HG03442 (cell line): ENCODE measurements around the gene MBL2.

Source experiments
- ATAC-seq: cut with Tn5 transposase; IDR thresholded peaks from one replicate; pipeline ENCODE4 v1.9.1; 2021; ENCODE audit warnings: mild to moderate bottlenecking, moderate library complexity; ENCODE audit not compliant: unreplicated experiment

The MBL2 gene

DNA sequence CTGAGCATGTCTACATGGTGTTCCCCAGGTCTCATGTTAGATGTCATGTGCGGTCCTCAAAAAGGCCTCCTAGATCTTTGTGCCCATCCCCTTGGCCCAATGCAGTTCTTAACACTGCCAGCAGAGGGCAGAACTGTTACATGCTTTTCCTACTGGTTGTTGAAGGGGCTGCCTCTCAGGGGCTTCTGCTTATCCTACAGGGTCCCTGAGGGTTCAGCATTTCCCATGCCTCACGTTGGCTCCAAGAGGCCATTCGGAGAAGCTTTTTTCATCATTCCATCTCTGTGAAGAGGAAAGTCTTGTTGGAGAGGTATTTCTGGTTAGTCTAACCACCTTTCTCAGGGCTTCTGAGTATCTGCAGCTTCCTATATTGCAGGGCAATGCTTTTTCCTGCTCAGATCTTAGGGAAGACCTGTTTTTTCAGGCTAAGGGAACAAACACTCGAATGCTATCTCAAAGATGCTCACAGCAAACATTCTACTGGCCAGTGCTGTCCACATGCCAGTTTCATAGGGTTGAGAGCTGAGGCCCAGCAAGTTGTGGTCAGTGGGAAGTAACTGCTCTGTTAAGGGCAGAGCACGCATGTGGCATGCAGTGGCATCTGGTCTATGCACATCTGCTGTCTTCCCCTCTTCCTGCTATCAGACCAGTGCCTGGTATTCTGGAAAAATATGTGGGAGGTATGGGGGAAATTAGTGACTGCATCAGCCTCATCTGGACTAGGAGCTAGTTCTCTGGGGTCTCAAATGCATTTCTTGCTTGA lies 31.5 kb downstream of the MBL2 start:
- peak; percentile 72 for ATAC-seq

GRCh38 chr10:52740155-52740549 lies 32.4 kb downstream of the MBL2 start:
- no peak for ATAC-seq

DNA sequence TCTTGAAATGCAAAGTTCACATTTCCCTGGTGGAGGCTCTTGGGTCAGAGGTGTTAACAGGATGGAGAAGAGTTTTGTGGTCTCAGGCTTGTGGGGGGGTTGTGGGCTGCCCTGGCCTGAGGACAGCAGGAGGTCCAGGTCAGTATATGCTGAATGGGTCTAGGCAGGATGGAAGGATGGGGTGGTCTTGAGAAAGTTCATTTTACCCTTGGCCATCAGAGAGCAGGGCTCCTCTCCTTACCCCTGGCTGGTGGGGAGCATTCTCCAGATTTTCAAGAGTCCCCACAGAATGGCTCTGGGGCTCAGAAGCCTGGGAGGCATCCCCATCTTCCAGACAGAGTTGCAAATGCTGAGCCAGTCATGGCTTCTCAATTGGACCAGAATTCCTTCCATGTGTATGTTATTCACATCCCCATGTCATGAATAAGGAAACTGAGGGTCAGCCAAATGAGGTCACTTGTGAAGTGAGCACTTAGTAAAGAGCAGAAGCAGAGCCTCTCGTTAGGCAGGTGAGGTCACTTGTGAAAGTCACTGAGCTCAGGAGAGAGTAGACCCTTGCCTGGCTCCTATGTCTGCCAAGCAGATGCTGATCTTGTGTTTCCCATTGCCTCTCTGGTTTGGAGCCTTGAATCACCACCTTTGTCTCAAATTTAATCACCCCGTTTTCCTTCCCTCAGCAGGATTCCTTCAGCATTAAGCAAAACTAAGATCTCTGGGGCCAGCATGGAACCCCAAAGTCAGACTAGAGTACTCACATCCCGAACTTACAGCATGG lies 33.0 kb downstream of the MBL2 start:
- ATAC-seq = no peak

GRCh38 chr10:52738951-52739350 lies 33.6 kb downstream of the MBL2 start:
- ATAC-seq = no peak

DNA sequence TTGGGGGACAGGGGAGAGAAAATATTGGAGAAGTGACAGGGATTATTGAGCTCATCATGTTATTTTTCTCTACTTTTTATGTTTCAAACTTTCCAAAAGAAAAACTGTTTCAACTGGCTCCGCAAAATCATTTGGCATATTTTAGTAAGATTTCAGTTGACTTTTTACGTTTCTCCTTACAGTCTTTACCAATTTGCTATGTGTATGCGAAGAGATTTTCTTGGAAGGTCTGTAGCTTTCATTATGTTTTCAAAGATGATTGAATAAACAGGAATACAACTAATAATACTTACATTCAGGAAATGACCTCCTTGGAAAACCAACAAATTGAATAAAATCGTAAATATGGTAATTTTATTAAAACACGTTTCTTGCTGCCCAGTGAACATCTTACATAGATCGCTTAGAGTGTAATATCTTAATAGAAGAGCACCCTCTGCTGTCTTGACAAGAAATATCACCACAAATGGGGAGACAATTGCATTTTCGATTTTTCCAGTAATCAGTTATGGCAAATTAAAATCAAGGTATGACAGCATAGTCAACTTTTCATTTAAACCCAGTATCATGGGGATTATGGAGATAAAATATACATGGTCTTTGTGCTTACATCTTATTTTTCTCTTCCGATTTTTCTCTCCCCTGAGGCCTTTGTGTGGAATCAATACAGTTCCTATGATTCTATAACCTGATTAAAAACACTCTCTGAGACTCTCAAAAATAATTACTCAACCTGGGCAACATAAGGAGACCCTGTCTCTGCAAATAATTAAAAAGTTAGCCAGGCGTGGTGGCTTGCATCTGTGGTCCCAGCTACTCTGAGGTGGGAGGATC lies 43.1 kb downstream of the MBL2 start:
- peak; percentile 63 for ATAC-seq

- no peak for ATAC-seq
Measured at GRCh38 chr10:52720018-52720417, 52.6 kb downstream of the MBL2 start.
